ENCODE data around the gene MCM6. TPM values are rescaled to one million over a fixed set of nuclear protein-coding genes. Genes with fewer than 3 reads are reported as not detected.
A peak's percentile ranks its signal among the peaks of the same experiment; 100 is the strongest.

Gene MCM6
- polyA plus RNA-seq, 10 donors: 22.0 to 40.5 (median 26.3) TPM

DNA sequence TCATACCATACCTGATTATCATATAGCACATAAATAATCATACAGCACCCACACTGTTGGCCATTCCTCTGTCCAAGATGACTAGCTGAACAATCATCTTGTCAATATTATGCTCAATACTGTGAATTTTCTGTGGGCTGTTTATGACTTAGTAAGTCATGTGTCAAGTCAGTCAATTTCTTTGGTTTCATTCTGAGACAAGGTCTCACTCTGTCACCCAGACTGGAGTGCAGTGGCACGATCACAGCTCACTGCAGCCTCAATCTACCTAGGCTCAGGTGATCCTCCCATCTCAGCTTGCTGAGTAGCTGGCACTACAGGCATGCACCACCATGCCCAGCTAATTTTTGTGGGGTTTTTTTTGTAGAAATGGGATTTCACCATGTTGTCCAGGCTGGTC lies 5.7 kb downstream of the MCM6 start:
- no peak for DNase-seq

DNA sequence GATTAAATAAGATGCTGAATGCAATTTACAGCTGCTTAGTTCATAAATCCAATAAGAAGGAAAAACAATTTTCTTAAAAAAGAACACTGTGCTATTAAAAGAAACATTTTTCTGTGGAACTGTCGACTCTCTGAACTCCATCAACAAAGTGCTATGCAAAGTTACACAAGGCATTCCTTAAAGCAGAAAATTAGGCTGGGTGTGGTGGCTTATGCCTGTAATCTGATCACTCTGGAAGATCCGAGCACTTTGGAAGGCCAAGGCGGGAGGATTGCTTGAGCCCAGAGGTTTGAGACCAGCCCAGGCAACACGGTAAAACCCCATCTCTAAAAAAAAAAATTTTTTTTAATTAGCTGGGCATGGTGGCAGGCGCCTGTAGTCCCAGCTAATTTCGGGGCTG lies 13.0 kb downstream of the MCM6 start:
- no peak for DNase-seq

DNA sequence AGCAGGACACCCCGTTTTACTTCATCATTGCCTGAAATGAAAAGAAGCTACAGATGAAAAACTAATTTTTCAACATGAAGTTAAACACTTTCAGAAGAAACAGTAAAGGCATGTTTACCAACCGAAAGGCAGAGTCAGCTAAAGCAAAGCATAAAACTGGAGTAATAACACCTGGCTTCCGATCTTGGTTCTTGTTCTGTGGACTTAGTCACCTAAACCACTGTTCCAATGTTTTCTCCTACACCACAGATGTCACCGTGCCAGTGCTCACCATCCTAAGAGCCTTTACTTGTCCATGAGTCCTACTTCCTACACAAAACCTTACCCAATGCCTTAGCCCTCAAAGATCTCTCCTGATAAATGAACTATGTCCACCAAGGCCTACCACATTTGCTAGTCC lies 13.5 kb downstream of the MCM6 start:
- no peak for DNase-seq

DNA sequence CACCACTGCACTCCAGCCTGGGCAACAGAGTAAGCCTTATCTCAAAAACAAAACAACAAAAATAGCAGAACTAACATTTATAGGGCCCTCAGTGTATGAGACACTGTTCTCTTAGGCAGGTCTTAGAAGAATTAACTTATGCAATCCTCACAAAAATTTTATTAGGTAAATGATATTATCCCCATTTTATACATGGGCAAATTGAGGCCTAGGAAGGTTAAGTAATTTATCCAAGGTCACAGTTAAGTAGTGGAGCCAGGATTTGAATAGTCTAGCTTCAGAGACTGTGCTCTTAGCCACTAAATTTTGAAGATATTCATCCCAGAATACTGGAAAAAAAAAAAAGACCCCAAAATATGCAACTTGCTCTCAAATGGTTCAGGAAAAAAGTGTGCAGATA lies 22.8 kb downstream of the MCM6 start:
- no peak for DNase-seq

DNA sequence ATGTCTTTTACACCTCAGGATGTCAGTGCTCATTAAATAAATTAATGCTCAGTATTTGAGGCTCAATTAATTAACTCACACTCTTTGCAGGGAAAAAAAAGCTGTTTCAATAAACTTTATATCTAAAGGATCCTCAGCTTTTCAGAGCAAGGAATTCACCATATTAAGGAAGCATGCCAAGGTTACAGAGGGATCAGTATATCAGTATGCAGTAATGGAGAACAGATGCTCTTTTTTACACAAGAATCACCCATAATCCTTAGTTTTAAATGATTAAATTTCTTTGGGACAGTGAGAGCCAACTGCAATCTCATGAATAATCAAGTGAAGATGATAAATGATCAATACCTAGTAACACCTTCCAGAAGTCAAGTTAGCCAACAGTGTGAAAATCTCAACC lies 24.4 kb downstream of the MCM6 start:
- DNase-seq: no peak

DNA sequence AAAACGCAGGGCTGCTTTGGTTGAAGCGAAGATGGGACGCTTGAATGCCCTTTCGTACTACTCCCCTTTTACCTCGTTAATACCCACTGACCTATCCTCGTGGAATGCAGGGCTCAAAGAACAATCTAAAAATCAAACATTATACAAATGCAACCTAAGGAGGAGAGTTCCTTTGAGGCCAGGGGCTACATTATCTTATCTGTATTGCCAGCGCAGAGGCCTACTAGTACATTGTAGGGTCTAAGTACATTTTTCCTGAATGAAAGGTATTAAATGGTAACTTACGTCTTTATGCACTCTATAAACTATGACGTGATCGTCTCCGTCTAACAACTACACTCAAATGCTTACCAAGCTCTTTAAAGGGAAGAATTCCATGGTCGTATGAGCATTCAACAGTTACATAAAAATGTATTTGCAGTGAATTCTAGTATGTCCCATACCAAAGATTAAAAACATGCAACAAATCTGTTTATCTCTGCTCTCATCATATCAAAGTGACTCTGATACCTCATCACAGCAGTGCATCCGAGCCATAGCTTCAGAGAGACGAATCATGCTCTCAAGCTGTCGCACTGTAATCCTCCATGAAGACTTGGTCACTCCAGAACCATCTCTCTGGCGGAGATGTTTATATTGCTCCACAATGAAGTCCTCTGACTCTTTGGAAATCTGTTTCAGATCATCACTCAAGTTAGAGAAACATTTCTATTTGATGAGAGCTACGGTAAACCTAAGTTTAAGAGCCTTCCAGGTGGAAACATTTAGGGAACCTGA lies 25.2 kb downstream of the MCM6 start:
- DNase-seq: no peak

DNA sequence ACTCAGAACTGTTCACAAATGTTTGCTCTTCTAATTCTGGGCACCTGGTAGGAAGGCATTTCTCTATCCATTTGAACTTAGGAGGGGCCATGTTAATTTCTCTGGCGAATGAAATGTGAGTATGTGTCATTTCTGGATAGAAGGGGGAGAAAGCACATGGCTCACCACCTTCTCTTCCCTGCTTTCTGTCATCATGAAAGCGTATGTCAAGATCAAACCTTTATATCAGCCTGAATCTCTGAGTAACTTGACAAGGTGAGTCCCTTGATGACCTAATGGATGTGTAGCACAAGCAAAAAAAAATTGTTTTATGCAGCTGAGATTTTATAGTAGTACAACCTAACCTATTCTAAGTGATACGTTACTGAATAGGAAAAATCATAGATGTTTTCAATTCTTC lies 27.2 kb downstream of the MCM6 start:
- DNase-seq: no peak

DNA sequence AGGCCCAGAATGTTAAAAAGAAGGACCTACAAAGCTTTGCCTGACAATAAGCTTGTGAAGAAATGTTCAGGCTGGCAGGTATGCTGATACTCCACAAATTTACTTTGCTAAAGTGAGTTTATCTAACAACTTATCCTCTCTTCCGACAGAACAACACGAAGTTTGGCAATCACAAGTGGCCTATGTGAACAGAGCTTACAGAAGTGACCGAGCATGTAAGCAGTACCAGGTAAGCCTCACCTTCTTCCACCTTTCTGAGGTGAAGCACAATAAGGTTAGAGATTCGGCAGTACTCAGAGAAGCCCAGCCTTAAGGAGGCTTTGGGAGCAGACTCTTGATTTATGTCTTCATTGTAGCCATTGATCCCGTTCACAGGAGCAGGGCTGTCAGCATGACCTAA lies 30.2 kb downstream of the MCM6 start:
- no peak for DNase-seq

DNA sequence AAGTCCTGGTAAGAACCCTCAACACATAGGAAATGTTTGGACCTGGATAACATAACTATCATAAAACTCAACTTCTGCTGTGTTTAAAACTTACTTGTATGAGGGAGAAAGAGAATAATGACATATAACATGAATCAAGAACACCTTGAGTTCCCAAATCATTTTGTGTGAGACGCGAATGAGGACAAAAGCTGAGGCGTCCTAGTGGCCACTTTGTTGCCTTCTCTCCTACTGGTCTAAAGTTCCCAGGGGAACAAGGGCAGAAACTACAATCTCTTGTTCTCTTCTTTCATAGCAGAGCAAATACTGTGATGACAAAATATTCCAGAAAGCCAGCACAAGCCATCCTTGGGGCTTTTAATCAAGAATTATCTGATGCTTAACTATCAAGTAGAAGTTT lies 31.0 kb downstream of the MCM6 start:
- no peak for DNase-seq

DNA sequence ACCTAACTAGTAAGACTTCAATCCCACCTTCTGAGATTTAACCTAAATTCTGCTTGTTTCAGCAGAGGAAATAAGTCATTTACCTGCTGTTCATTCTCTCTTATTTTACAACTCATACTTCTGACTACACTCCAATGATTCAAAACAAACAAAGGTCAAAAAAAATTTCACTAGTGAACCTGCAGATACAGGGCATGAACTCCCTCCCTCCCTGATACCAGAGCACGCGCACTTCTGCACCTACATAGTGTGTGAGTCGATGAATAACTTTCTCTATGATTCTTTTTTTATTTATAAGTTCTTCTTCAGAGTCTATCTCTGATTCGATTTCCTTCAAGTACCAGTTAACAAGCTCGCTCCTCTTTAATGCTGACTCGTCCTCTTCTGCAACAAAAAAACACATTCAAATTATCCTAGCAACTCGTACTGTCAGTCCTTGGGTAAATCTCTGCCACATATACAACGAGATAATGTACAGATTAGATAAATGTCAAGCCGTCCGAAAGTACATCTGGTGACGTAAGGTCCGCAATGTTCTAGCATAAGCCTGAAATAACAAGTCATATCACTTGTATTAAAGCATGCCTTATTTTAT lies 31.8 kb downstream of the MCM6 start:
- DNase-seq: no peak

DNA sequence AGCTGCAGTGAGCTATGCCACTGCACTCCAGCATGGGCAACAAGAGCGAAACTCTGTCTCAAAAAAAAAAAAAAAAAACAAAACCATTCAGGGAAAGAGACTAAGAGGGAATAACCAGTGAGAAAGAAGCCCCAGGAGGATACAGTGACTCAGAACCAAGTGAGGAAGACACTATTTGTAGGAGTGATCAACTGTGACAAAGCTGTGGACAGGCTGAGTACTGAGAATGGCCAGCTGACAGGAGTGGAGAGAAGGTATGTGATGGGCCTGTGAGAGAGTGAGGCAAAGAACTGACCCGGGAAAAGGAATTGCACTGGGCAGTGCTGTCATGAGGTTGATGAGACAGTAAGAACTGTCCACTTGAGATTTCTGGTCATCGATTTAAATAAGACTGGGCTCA lies 32.6 kb downstream of the MCM6 start:
- DNase-seq: no peak

DNA sequence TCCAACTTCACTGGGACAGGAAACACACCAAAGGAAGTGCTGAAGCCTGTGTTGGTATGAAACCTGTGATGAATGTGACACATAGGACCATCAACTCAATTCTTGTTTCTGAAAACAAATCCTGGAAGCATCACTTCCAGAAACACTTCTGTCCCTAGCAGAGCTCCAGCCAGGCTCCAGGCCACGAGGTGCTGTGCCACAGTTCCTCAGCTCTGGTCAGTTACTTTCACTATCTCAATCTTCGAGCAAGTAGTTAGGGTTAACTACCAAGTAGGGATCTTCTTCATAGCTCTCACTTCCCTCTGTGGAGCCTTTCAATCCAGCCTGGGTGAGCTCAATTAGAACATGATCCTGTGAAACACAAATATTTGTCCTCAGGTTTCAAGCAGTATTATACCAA lies 35.6 kb downstream of the MCM6 start:
- DNase-seq: peak in 1 of 3 donors; percentile 9

DNA sequence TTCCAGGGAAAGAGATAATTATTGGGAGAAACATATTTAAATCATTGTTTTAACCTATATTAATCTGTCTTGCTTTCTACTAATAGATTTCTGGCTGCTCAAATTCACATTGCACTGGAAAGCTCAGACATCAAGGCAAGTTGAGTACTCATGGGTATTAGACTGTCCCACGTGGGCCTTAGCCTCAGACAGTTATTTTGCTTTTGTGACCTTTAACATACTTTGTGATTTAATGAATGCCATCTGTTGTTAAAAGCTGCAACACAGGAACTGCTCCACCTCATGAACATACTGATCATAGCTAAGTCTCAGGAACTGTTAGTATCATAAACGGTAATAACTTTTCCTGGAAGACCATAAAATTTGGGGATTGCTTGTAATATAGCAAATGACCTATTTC lies 36.5 kb downstream of the MCM6 start:
- DNase-seq: peak; percentile 41 to 70 (median 48)

DNA sequence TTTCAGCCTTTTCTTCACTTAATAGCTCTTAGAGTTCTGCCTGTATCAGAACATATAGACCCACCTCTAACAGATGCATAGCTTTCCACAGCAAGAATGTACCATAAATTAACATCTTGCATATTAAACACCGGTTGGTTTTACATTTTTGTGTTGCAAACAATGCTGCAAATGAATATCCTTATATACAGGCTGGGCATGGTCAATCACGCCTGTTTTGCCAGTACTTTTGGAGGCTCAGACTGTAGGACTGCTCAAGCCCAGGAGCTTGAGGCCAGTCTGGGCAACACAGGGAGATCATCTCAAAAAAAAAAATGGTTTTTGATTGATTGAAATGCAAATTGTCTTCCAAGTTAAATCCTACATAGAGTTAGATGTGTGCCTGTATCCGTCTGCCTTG lies 37.7 kb downstream of the MCM6 start:
- no peak for DNase-seq

DNA sequence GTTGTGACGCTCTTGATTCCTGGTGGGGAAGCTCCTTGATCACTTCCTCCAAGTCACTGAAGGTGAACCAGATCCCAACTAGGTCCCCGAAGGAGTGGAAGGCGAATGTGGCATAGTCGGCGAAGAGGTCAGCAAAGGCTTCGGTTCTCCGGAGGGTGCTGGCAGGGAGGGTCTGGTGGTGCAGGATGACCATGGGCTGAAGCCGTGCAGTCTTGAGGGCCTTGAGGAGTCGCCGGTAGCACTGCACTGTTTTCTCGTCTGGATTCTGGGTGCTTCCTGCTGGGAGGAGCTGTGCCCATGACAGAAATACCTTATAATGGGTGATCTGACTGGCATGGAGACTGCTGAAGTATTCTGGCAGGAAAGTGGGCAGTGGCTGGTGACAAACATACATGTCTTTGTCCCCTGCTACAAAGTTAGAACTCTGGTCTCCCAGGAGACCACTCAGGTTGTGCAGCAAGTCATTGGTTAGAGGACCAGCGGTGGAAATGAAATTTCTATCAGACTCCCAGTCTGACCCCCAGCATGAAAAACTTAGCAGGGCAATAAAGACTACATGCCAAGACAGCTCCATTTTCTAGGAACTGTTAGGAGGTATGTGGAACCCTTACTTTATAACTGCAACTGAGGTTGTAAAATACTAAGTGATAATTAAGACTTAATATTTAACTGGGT lies 39.5 kb downstream of the MCM6 start, which contains the start of gene LCT:
Gene LCT, minus strand, starts transcription at position 589 of the 675 bp plus-strand sequence. Its CDS starts 15 bp downstream, at position 574.
- DNase-seq: no peak

DNA sequence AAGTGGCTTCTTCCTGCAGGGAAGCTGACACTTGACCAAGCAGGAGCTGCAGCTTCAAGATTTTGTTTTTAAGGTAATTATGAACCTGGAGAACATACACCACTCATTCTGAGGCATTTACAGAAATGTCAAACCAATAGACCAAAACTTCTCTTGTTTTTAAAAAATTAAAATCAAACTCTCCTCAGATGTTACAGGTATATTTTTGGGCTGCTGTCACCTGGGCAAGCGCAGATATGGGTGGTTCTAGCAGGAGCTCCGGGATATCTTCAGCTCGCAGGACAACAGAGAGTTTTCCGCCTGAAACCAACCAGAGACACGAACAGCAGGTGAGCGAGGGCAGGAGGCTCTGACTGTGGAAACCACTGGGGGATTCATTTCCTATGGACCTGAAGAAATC lies 43.4 kb downstream of the MCM6 start:
- DNase-seq: no peak

DNA sequence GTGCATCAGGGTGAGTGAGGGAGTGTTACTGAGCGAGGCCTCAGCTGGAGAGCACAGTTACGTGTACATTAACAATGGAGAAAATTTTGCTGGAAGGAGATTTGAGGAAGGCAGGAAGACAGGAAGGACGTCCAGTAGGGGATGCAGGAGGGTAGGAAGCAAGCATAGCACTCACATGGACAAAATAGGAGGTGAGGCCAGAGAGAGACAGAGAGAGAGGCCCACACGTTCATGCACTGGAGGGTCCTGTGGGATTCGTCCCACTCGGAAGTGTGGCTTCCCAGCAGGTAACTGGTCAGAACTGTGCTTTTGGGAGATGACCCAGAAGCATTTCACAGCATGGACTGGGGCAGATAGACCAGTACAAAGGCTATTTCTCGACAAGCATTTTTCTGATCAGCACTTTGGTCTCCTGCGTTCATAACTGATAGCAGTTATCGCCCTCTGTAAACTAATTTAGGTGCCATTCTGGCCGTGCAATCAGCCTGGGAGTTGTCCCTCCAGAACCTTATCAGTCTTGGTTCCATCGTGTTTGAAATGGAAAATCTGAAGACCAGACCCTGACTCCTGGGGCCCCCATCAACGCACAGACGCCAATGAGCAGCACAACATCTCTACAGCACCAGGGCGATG lies 44.9 kb downstream of the MCM6 start:
- no peak for DNase-seq

DNA sequence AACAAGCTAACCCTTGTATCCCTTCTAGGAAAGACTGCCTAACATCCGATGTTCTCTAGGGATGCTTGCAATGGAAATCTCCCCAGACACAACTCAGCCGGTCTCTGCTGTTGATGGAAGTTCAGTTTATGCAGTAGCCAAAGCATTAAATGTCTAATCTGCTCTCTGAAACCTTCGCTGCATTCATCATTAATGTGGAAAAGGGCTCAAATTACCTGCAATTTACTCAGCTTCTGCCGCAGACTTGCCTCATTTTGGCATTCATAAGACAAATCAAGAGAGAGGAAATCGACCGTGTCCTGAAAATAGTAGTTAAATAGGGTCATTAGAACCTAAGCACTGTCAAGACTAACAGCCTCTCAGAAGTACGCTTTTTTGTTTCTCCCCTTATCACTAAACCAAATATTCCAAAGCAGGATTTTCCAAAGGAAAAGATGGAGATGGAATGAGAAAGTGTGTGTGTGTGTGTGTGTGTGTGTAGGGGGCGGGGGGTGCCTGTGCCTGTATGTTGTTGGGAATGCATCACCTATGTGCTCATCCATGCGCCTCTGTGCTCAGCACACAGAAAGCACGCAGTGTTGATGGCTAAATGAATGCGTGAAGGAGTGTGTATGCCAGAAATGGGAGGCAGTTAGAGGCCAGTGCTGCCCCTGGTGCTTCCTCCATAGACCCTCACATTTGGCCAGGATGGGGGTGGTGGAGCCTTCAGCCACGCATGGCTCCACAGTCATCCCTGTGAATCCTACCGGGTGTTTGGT lies 46.7 kb downstream of the MCM6 start:
- DNase-seq: no peak

DNA sequence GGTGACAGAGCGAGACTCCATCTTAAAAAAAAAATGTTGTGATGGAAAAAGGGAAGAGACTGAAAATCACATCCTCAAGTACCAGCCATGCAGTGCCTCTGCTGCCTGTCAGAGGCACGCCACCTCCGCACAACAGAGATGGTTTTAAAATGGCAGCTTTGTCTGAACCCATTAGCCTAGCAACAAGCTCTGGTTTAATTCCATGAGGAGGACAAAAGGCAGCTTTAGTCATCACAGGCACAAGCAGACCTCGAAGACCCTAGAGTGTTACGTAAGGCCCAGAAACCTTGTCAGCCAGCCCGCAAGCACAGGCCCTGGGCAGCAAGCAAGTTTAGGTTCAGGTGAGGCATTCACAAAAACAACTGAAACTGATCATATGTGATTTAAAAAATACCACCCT lies 49.7 kb downstream of the MCM6 start:
- DNase-seq: no peak

DNA sequence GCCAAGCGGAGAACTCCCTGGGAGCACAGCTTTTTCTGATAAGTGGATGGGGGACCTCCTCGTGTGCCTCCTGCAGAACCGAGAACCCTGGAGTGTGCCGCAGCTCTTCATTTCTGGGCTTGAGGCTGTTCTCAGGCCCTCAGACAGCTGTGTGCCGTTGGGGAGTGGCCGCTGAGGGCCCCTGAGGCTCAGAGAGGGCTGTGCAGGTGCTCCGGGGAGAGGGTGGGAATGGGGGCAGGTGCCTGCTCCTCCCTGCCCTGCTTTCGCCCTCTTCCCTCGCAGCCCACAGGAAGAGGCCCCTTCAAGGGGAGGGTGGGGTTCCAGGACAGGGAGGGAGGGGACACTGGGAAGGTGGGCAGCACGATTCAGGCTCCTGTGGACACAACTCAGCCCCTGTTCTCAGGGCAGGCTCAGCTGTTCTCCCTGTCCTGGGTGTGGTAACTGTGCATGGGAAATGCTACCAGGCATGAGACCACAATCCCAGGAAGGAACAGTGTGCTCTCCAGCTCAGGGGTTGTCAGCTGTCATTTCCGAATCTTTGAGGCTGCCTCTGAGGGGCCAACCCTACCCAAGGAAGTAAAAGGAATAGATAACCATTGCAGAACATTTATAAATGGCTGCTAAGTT lies 50.6 kb downstream of the MCM6 start:
- DNase-seq: no peak

DNA sequence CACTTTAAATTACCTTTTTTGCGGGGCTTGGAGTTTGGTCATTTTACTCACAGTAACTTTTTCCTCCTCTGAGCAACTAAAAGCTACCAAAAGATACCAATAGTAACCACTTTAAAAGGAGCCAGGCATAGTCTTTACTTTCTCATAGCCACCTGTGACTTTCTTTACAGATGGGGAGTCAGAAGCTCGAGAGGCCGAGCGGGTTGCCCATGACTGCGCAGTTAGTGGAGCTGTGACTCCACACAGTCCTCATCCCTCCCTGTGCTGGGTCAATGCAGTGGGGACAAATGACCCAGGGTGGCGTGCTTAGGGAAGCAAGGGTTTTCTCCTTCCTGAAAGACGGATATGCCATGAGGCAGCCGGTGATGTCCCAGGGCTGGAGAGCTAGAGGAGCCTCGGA lies 51.1 kb downstream of the MCM6 start:
- DNase-seq: no peak
